GM21723 (cell line): ENCODE measurements around the gene SEMA6C.
"Not testable (repeated sequence)": the region's sequence is repeated elsewhere in the genome, so short reads cannot be mapped to it uniquely, and the experiment has no call there.

Experiments
- ATAC-seq: cut with Tn5 transposase; IDR thresholded peaks from one replicate; pipeline ENCODE4 v1.9.1; 2021; ENCODE audit warnings: mild to moderate bottlenecking, moderate library complexity; ENCODE audit not compliant: unreplicated experiment

Gene SEMA6C, protein sequence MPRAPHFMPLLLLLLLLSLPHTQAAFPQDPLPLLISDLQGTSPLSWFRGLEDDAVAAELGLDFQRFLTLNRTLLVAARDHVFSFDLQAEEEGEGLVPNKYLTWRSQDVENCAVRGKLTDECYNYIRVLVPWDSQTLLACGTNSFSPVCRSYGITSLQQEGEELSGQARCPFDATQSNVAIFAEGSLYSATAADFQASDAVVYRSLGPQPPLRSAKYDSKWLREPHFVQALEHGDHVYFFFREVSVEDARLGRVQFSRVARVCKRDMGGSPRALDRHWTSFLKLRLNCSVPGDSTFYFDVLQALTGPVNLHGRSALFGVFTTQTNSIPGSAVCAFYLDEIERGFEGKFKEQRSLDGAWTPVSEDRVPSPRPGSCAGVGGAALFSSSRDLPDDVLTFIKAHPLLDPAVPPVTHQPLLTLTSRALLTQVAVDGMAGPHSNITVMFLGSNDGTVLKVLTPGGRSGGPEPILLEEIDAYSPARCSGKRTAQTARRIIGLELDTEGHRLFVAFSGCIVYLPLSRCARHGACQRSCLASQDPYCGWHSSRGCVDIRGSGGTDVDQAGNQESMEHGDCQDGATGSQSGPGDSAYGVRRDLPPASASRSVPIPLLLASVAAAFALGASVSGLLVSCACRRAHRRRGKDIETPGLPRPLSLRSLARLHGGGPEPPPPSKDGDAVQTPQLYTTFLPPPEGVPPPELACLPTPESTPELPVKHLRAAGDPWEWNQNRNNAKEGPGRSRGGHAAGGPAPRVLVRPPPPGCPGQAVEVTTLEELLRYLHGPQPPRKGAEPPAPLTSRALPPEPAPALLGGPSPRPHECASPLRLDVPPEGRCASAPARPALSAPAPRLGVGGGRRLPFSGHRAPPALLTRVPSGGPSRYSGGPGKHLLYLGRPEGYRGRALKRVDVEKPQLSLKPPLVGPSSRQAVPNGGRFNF

GRCh38 chr1:151146412-151147131 lies at the start of gene SEMA6C:
Gene SEMA6C, minus strand, starts transcription at chr1:151146631. Its CDS starts 4,010 bp downstream, at chr1:151142621.
- peak; percentile 97 for ATAC-seq

- not testable (repeated sequence) for ATAC-seq
These were observed 48.6 kb upstream of the SEMA6C start for GRCh38 chr1:151194894-151195594.

DNA sequence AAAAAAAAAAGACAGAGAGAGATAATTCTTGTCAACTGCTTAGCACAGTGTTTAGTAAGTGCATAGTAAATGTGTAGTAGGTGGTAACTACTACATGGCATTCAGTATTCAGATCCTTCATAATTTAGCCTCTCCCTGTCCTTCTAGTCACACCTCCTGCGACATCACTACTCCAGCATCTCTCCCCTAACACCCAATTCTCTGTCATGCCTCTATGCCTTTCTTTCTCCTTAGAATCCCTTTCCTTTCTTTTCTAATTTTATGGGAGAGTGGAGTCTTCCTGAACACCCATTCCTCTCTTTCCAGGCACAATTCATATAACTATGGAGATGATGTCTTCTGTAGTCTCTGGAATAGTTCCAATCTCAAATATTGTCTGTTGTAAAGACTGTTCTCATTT lies 47.4 kb upstream of the SEMA6C start:
- ATAC-seq = no peak

DNA sequence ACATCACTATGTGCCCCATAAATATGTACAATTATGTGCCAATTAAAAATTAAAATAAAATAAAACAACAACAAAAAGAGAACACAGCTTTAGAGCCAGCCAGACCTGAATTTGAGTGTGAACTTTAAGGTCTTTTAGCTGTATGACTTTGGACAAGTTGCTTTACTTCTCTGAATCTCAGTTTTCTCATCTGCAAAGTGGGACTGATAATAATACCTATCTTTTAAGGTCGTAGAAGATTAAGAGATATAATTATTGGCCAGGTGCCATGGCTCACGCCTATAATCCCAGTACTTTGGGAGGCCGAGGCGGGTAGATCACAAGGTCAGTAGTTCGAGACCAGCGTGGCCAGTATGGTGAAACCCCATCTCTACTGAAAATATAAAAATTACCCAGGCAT lies 46.9 kb upstream of the SEMA6C start:
- no peak for ATAC-seq

GRCh38 chr1:151192047-151192446 lies 45.6 kb upstream of the SEMA6C start:
- no peak for ATAC-seq

DNA sequence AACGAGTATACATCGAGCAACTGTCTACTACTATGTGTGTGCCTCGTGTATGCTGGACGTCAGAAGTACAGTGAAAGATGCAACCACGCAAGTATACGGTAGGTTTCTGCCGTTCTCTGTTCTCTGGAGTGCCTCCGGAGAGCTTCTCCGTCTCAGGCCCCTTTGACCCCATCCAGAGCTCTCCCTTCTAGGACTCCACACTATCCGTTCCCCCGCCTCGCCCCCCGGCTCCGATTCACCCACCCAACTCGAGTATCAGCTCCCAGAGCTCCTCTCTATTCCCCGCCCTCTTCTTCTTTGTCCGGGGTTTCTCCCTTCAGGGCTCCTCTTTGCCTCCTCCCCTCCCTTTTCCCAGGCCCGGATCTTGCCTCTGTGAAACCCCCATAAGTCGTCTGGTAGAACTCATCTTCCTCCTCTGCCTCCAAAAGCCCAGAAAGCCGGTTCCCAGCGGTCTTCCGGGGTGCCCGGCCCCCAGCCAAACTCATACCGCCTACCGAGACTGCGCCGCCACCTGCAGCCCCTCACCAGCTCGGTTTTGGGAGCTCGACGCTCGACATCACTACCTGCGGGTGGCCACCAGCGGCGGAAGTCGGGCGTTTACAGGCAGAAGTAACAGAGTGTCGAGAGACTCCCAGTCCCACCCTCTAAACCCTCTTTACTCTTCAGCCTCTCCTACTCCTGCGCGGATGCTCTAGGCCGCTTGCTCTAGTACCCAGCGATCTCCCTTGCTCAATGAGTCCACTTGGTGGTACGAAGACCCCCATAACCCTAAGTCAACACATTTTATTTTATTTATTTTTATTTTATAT lies 43.4 kb upstream of the SEMA6C start, which contains the start of gene VPS72:
TSS of gene VPS72 (minus strand) at position 561 of the 809 bp plus-strand sequence. CDS start at position 485, 76 bp downstream.
- ATAC-seq = peak; percentile 77

DNA sequence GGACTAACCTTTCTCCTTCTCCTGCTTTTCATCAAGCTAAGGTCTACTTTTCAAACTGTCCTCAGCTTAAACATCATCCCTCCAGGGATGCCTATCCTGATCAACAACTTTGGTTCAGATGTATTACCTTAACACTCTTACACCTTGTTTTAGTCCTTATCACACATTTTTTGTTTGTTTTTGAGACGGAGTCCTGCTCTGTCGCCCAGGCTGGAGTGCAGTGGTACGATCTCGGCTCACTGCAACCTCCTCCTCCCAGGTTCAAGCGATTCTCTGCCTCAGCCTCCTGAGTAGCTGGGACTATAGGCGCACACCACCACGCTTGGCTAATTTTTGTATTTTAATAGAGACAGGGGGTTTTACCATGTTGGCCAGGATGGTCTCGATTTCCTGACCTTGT lies 42.2 kb upstream of the SEMA6C start:
- ATAC-seq = not testable (repeated sequence)

- ATAC-seq = no peak
These were observed 40.8 kb upstream of the SEMA6C start for GRCh38 chr1:151187205-151187604.

GRCh38 chr1:151184211-151184610 lies 37.8 kb upstream of the SEMA6C start:
- ATAC-seq = no peak

DNA sequence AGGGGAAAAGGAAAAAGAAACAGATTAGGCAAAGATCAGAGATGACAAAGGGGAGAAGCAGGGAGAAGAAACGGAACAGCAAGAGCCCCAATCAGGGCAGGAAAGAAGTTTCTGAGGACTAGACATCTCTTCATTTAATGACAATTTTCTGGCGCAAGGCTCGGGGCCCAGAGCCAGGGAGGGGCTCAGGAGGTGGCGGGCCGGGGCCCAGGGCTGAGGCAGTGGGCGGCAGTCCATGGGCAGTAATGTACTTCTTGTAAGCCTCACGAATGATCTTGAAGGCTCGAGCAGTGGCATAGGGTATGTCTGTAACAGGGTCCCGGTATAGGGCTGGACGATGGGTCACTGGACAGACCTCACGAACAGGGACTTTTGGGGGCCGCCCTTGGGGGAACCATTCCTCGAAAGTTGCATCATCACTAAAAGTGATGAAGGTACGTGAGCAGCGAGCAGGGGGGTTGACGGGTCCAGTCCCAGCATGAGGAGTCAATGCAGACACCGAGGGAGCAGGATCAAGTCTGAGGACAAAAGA lies 30.1 kb upstream of the SEMA6C start:
- ATAC-seq = no peak

- no peak for ATAC-seq
These were observed 29.4 kb upstream of the SEMA6C start, which contains the start of gene TMOD4 for GRCh38 chr1:151175863-151176262. Gene TMOD4, minus strand, starts transcription at chr1:151175981. Its CDS starts 1,106 bp downstream, at chr1:151174875.

DNA sequence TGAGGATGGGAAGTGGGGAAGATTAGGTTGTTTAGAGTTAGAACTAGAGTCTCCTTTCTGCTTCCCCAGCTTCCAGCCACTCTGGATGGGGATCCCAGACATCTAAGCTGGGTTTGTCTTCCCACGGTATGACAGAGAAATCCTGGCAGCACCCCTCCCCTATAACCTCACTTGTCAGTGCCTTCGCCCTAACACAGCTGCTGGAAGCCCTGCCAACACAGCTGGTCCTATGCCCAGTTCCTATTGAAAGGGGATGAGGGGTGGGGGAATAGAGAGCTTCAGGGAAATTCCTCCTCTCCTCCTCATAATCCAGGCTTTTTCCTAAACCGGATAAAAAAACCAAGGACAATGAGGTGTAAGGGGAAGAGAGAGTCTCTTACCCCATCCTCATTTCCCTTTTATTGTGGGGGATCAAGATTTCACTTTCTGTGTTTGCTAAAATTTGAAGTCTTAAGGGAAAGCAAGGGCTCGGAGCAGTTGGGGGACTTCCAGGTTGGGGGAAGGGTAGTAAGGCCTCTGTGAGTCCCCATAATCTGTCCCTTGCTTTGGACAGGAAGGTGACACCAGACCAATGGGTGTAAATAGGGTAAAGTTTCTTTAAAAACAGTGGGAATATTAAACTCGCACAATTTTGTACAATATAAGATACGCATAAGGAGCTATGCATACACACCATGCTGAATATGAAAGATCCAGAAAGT lies 28.8 kb upstream of the SEMA6C start:
- no peak for ATAC-seq

DNA sequence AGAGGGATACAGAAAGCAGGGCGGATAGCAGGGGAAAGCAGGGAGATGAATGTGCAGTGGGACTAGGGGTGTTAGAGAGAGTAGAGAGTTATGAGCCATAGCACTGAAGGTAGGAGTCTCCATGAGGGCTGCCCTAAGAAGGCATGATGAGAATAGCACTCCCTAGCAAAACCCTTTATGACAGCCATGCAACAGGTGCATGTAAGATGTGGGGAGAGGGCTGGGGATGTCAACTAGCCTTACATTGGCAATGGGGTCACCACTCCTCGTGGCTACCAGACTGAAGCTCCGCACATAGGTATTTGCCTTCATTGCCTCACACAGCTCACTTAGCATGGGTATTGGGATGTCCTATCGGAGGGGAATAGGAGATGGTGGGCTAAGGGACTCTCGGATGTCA lies 24.8 kb upstream of the SEMA6C start:
- ATAC-seq = no peak

DNA sequence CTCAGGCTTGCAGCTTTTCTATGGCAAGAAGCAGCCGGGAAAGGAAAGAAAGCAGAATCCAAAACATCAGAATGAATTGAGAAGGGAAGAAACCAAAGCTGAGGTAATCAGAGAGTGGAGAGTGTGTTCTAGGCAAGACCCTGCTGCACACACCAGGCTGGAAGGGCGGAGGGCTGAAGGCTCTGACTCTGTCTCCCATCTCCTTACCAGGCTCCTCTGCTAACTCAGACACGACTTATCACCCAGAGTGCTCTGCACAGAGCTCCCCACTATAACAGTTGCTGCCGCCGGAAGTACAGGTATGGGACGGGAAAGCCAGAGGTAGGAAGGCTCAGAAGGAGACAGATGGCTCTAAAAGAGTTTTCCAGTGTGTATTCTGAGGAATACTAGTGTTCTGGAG lies 20.7 kb upstream of the SEMA6C start:
- no peak for ATAC-seq

DNA sequence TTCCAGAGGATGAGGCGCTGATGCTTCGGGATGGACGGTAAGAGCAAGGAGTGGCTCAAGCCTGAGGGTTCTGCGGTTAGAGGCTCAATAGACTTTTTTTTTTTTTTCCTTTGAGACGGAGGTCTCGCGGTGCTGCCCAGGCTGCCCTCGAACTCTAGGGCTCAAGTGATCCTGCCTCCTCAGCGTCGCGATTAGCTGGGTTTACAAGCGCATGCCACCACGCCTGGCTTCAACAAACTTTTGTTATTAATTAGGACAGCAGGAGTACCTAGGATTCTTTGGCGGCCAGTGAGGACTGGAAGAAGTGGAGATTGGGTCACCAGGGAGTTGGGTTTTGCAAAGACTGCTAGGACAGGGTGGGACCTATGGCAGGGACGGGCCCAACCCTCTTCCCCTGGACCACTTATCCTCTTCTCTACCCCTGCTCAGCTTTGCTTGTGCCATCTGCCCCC lies 20.1 kb upstream of the SEMA6C start:
- no peak for ATAC-seq

DNA sequence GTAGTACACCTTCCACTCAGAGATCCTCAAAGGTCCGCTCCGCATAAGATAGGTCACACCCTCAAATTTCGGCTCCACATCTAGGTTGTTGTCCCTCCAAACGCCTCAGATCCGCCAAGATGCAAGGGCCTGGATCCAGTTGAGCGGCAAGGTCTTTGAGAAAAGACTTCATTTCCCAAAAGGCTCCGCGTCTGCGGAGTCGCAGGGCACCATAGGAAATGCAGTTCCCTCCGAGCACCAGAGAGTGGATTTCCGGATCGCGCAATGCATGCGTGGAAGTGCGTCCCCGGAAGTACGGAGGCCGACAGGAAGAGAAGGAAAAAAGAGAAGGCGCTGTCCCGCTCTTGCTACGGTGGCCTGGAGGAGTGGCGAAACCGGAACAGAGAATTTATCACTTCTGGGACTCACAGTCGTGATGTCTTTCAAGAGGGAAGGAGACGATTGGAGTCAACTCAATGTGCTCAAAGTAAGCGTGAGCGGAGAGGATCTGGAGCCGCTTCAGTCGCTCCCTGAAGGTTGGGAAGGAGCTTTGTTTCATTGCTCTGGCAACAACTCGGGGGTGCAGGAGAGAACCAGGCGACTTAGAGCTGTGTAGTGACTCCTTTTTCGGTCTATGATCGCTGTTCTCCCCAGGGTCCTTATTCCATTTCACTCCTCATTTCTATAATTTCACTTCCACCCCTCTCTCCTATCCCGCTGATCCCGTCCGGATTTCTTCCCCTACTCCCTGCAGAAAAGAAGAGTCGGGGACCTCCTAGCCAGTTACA lies 19.5 kb upstream of the SEMA6C start, which contains the start of the genes LYSMD1 and SCNM1:
TSS of gene LYSMD1 (minus strand) at position 165 of the 767 bp plus-strand sequence. CDS start 644 bp downstream, outside the sequence.
TSS of gene SCNM1 (plus strand) at position 407 of the 767 bp plus-strand sequence. CDS start at position 416, 9 bp downstream.
- peak; percentile 82 for ATAC-seq

DNA sequence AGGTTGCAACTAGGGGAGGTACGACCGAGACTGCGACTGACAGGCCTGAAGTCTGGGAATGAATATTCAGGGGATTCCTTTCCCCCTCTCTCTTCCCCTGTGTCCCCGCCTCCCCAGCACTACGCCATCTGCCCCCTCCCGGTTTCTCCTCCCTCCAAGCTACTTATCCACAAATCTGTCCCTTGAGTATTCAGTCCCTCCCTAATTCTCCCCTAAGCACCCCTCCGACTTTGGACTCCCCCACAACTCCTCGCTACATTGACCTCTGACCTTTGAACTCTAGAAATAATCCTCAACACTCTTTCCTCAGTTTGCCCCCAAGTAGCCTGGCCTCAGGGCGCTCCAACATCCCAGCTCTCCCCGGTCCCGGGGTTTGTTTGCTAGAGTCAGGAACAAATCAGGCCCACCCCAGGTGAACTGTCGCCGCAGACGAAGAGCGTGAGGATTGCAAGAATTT lies 18.9 kb upstream of the SEMA6C start:
- no peak for ATAC-seq
